ENCODE data around the gene CTIF.

Gene CTIF

DNA sequence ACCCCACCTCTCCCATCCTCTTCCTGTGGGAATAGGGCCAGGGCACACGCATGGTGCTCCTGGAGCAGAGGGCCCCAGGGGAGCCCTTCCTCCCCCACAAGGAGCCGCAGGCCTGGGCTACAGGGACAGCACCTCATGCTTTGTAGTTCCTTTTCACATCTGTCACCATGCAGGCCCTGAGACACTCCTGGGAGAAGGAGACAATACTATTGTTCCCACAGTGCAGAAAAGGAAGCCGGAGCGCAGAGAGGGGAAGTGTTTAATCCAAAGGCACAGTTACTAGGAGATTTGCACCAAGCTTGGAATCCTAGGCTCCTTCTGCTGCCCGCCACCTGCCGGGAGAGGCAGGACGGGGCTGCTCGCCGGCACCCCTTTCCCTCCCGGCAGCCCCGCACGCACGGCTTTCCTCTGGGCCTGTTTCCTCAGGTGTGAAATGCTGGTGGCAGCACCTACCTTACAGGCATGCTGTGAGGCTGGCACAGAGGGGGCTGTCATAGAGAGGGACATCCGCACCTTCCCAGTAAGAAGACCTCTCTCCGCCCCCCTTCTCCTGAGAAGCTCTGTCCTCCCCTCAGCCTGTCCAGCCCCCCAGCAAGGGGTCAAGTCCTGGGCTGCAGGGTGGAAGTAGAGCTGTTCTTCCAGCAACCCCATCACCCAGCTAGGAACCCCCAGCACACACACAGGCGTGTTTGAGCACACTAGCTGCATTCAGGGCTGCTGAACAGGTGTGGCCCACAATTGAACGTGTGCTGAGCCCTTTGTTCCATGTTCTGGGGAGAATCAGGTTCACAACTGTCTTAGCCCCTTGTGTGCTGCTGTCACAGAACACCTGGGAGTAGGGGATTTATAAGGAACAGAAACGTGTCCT is 349.3 kb downstream of the CTIF start:
- DNase-seq (ENCODE audit: low spot score) = no peak

DNA sequence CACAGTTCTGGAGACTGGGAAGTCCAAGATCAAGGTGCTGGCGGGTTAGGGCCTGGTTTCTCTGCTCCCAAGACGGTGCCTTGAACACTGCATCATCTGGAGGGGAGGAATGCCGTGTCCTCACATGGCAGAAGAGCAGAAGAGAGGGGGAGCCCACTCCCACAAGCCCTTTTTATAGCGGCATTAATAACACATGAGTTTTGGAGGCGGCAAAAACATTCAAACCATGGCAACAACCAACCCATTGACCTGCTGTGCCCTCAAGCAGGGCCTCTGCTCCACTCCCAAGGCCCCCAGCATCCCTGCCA is 349.9 kb downstream of the CTIF start:
- no peak for DNase-seq (ENCODE audit: low spot score)

DNA sequence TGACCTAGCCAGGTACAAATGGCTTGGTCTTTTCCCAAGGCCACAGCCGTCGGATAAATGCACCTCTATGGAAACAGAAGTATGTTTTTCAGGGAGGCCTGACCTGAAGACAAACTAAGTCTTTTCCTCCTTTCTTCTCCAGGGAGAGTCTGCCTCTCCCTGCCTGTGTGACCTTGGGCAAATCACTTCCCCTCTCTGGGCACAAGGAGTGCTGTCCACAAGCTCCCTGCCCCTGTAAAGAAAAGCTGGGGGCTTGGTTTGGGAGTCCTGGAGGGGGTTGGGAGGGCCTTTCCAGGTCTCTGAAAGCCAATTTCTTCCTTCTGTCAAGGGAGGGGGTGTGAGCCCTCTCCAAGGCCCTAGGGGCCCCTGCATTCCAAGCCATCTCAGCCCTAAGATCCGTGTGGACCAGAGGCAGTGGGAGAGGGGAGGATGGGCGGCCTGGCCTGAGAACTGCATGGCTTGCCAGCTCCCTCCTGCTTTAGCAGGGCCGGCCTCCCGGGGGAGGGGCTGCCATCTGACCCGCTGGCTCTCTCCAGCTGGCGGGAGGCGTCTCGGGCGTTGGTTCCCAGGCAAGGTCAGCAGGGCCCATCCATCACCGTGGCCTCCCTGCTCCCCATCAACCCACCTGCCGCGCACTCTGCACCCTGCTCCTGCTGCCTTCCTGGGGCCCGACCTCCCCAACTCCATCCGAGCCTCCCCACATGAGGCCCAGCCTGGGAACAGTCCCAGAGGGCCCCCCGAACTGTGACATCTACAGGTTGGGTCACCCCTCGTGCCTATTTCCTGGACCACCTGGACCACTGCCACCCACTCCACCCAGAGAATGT is 350.5 kb downstream of the CTIF start:
- DNase-seq (ENCODE audit: low spot score) = peak; percentile 68

DNA sequence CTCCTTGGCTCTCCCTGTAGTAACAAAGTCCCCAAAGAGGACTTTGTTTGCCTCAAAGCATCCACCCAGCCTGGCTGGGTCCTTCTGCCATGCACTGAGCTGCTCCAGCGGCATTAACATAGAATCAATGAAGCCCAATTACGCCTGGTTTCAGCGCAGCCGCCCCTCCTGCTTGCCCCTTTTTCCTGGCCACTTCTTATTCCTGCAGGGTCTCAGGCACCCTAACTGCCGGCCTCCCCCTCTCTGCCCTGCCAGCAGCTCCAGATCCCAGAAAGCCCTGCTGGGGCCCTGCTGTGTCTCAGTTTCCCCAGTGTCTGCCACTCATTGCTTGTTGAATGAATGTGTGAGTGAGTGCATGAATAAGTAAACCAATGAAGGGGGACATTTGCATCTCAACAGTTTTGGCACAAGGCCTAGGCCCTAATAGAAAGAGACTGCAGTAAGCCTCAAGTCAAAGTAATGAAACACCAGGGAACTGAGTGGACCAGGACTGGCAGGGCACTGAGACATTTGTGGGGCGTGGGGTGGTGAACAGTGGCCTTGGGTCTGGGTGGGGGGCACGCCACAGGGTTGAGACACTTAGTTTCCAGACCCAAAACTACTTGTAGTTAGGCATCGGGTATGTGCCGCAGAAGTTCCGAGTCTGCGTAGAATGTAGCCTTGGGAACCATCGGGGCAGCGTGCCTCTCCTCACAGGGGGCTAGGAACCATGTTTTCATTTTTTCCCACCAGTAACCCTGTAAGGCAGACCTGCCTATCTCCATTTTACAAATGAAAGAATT is 351.3 kb downstream of the CTIF start:
- peak; percentile 64 for DNase-seq (ENCODE audit: low spot score)

DNA sequence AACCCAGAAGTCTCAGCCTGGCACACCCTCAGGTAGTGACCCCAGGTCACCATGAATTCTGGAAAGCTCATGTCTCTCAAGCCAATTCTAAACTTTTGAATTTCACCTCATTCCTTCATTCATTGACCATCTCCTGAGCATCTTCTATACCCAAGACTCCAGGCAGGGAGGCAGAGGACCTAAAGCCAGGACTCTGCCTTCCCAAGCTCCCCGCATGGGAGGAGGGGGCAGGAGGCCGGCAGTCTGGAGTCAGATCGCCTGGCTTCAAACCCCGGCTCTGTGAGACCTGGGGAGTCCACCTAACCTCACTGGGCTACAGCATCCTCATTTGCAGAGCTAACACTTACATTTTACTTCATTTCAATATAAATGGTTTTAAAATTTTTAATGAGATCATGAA is 352.9 kb downstream of the CTIF start:
- DNase-seq (ENCODE audit: low spot score) = no peak

DNA sequence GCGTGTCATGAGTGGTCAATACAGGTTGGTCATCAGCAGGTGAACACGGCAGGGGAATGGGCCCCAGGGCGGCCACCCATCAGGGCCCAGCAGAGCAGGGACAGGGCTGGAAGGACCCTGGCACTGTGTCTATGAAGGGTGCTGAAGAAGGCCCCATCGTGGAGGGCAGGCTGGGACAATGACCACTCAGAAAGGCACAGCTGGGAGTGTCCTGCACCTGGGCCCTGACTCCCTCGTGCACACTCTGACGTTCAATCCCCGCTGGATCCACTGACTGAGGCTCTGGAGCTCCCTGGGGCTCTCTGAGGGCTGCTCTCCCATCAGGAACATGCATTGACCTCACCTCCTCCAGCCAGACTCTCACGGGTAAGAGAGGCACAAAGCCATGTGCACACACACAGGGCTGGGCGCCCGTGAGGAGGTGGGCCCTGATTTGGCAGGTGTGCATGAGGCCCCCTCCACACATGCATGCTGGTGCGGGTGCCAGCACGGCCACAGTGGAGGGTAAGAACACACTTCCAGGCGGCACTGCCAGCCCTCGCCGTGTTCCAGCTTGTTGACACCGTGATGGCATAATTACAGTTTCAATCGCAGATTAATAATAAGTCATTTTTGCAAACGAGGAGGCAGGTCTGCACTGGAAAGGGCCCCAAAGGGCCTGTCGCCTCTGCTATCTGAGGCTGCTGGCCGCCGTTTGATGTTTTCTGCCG is 353.5 kb downstream of the CTIF start:
- DNase-seq (ENCODE audit: low spot score) = no peak

DNA sequence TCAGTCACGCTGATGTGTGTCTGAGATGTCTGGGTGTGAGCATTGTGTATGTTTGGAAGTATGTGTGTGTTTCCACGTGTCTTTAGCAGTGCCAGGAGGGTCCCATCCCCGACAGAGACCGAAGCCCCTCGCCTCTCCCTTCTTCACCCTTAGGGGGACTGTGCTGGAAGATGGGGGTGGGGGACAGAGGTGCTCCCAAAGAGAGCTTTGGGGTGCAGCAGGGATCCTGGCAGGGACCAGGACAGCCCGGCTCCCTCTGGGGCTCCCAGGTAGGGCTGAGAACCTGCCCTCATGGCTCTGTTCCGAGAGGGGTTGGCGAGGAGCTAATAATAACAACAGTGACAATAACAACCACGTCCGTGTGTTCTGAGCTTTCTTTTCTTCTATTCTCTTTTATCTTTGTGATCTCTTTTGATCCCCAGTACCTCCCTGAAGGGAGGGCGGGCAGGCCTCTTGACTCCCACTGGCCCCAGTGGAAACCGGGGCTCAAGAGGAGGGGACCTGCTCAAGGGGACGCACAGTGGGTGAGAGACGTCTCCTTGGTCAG is 354.3 kb downstream of the CTIF start:
- DNase-seq (ENCODE audit: low spot score) = no peak

DNA sequence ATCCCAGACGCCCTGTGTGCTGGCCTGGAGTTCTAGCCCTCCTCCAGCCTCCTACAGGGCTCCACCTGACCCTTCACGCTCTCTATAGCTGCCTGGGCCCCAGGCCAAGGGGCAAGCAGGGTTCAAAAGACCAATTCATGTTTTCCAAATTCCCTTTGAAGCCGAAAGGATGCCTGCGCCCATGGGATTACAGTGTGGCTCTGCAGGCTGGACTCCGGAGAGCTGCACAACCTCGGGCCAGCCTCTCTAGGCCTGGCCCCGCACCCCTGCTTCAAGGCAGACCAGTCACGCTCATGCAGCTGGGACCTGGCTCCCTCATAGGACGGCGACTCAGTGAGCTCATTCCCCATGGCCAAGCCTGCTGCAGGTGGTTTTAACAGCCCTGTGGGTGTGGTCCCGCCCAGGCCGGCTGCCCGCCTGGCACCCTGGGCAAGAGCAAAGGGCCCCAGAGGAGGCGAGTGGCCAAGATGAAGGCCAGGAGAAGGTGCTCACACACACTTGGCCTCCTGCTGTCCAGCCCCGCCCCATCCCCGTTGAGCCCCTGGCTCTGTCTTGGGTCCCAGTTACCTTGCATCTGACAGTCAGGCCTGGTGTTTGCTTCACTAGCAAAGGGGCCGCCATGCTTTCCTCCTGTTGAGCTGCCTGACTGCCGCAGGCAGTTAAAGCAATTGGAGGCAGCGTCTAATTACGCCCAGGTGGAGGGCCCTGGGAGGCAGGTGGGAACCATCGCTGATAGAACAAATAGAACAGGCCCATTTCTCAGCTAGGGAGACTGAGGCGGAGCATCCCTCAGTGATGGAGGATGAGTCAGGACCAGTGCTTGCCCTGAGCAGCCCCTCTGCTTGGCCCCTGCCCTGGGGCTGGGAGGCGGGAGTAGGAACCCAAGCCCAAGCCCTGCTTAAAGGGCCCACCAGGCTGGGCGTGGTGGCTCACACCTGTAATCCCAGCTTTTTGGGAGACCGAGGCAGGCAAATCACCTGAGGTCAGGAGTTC is 355.1 kb downstream of the CTIF start:
- DNase-seq (ENCODE audit: low spot score) = no peak

DNA sequence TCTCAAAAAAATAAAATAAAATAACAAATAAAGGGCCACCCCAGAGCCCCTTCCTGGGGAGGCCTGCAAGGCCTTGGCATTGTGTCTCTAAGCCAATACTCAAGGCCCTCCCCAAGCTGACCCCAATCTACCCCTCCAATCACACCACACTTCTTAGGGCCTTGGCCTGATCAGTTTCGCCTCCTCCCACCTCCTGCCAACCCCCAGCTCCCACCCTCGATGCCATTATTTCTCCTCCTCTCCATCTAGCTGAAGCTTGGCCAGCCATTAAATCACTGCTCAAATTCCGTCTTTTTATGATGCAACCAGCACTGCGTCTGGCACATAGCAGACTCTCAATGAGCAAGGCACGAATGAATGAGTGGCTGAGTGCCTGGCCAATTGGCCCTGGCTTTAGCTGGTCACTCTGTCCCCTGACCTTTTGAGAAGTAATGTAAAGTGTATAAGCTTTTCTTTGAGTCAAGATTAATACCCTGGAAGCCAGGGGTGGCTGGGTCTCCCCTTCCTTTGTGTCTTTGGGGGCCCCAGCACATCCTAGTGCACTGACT is 356.0 kb downstream of the CTIF start:
- no peak for DNase-seq (ENCODE audit: low spot score)

DNA sequence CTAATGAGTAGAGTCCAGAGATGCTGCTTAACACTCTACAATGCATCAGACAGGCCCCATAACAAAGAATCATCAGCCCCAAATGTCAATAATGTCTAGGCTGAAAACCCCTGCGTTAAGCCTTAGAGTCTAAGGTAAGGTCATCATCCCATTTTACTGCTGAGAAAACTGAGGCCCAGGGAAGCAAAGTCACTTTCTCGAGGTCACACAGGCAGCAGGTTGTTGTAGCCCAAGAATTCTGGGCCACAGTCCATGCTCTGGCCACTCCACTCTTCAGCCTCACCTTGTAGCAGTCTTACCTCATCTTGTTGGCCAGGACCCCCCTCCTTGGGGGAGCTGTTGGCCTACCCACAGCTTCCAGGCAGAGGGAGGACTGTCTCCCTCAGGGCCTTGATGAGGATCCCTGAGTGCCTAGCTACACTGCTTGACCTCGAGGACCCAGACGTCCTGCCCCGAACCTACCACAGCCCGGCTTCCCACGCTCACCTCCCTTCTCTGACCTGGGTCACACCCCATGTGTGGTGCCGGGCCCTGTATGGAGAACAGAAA is 357.6 kb downstream of the CTIF start:
- DNase-seq (ENCODE audit: low spot score) = no peak

DNA sequence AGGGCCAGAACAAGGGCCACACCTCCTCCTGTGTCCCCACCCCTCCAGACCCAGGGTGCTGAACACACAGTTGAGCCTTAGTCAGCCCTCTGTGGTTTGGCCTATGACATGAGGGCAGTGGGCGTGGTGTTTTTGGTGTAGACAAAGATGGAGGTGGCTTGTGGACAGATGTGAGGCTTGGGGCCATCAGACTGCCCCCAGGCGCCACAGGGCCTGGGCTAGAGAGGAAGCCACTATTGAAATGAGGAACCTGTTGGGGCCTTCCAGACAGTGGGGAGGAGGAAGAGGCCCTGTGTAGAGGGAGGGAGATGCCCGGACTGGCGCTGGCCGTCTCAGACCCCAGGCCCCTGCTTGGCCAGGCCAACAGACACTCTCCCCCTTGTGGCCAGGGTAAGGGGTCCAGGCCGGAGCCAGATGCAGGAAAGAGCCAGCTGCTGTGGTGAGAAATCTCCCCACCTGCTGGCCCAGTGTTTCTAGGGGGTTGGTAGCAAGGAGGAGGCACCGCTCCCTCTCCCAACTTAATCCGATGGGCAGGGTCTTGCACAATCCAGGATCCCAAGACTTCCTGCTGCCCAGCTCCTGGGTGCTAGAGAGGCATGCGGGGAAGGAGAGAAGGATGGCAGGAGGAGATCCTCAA is 358.2 kb downstream of the CTIF start:
- DNase-seq (ENCODE audit: low spot score) = peak; percentile 83

DNA sequence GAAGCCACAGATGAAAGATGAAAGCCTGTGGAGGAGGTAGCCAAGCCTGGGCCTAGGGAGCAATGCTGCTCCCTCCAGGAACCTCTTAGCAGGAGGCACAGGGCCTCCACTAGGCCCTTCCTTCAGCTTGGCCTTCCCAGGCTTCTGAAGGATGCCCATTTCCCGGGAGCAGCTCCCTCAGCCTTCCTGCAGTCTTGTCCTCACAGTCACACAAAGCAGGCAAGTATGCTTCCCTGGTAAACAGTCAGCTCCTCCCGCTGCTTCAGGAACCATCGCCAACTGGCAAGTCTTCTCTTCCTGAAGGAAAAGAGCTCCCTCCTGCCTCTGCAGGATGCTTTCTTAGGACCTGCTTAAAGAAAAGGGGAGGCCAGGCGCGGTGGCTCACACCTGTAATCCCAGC is 358.7 kb downstream of the CTIF start:
- no peak for DNase-seq (ENCODE audit: low spot score)

DNA sequence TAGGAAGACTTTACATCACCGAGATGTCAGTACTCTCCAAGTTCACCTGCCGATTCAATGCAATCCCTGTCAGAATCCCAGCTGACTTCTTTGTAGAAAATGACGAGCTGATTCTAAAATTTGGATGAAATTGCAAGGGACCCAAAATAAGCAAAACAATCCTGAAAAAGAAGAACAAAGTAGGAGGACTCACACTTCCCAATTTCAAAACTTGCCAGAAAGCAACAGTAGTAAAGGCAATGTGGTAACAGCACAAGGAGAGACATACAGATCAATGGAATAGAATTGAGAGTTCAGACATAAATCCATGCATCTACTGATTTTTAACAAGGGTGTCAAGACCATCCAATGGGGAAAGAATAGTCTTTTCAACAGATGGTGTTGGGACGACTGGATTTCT is 359.7 kb downstream of the CTIF start:
- no peak for DNase-seq (ENCODE audit: low spot score)

DNA sequence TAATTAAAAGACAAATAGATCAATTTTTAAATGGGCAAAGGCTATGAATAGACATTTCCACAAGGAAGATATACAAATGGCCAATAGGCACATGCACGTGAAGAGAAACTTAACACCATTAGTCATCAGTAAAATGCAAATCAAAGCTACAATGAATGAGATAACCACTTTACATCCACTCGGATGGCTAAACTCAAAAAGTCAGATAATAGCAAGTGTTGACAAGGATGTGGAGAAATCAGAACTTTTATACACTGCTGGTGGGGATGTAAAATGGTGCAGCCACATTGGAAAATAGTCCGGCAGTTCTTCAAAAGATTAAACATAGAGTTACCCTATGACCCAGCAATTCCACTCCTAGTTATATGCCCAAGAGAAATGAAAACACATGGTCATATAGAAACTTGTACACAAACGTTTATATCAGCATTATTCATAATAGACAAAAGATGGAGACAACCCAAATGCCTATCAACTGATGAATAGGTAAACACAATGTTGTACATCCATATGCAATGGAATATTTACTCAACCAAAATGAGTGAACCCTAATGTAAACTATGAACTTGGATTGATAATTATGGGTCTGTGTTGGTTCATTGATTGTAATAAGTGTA is 360.8 kb downstream of the CTIF start:
- no peak for DNase-seq (ENCODE audit: low spot score)

DNA sequence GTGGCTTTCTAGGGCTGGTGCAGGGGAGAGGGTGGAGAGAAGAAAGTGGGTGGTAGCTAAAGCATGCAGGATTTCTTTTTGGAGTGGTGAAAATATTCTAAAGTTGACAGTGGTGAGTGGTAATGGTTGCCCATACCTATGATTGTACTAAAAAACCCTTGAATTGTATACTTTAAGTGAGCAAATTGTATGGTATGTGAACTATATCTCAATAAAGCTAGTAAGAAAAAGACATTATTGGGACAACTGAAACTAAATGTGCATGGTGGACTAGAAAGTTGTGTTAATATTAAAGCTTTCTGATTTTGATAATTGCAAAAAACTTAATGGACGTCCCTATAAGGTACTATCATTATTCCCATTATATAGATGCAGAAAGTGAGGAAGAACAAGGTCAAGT is 361.6 kb downstream of the CTIF start:
- no peak for DNase-seq (ENCODE audit: low spot score)

DNA sequence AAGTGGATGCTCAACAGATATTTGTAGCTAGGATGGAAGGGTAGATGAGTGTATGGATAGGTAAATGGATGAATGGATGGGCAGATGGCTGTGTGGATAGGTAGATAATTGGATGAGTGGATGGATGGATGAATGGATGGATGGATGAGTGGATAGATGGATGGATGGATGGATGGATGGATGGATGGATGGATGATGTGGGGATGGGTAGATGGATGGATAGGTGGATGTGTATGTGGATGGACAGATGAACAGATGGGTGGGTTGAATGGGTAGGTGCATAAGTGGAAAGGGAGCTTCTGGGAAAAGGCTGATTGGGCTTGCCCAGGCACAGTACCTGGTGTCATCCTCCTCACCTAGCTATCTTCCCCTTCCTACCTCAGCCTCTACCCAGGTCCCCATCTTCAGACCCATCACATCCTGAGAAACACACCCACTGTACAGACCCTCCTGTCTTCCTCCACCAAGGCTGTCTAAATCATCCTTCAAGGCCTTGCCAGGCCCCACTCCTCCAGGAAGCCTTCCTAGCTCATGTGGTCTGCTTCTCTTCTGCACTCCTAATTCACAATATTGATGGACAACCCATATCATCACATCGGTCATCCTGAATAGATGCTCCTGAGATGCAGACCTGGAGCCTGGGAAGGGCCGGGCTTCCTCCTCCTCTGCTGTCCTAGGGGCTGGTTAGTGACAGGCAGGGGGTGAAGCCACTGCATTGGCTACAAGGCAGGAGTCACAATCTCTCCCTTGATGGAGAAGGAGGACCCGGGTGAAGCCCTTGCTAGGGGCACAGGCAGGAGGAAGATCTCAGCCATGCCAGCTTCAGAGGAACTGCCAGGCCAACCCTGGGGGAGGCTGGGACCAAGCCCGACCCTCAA is 362.6 kb downstream of the CTIF start:
- no peak for DNase-seq (ENCODE audit: low spot score)

DNA sequence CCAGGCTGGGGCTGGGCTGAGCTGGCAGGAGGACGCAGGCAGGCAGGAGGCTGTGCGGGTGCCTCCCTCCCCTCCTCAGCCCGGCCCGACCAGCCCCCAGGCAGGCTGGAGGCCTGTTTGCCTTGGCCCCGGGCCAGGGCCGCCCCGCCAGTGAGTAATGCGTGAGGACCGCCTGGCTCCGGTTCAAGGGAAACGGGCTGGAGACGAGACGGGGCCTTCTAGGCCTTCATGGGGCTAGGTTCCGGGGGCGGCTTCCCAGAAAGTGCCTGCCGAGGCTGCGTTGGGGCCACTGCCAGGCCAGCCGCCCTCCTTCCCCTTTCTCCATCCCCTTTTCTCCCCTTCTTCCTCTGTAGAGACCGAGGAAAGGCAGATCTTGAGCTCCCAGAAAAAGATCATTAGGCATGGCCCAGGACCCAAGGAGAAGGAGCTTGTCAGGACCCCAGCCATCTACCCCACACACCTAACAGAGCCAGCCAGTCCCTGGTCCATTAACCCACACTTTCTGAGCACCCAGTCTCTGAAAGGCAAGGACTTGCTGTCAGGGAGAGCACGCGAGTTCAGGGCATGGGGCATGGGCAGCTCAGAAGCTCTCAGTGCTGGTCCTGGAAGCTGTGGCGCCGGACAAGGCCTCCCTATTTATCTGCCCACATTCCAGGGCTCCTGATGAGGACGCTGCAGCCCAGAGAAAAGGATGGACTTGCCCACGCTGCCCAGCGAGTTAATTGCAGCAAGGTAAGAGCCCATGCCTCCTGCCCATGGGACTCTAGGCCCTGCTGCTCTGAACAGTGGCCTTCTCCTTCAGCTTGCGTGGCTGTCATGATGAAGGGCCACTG is 363.4 kb downstream of the CTIF start:
- peak; percentile 66 for DNase-seq (ENCODE audit: low spot score)

All from Ammon's horn (tissue), 1 donor.